Fibroblast of lung (primary cell): ENCODE results near the gene PCBP3. TPM values are rescaled to one million over a fixed set of nuclear protein-coding genes. Genes with fewer than 3 reads are reported as not detected.

Experiments used
- DNase-seq, 2 donors: peaks; one replicate each; pipeline versions ENCODE4 v3.0.0 to v3.0.0-alpha.2; 2010; ENCODE audit warnings: low read depth in 2 of 2
- H2AFZ ChIP-seq: 2 replicates; pipeline ENCODE4 v1.5.1; 2012; ENCODE audit warnings: low read length, control low read depth, inconsistent platforms
- H3K27ac ChIP-seq: 2 replicates; pipeline ENCODE4 v1.5.1; 2011; ENCODE audit warnings: low read length, control low read depth; ENCODE audit not compliant: insufficient read depth
- H3K27me3 ChIP-seq: 2 replicates; pipeline ENCODE4 v1.5.1; 2011; ENCODE audit warnings: mild to moderate bottlenecking, low read length; ENCODE audit not compliant: control insufficient read depth, insufficient read depth
- H3K36me3 ChIP-seq: 2 replicates; pipeline ENCODE4 v1.5.1; 2011; ENCODE audit warnings: low read length; ENCODE audit not compliant: control insufficient read depth, insufficient read depth
- H3K4me1 ChIP-seq: 2 replicates; pipeline ENCODE4 v1.5.1; 2011; ENCODE audit warnings: low read length; ENCODE audit not compliant: control insufficient read depth, insufficient read depth; ENCODE audit errors: extremely low read depth
- H3K4me2 ChIP-seq: 2 replicates; pipeline ENCODE4 v1.5.1; 2011; ENCODE audit warnings: low read length, control low read depth; ENCODE audit not compliant: insufficient read depth; ENCODE audit errors: extremely low read depth
- H3K4me3 ChIP-seq, 4 experiments: fragments of 200-600 bp in 1 of 4; sonication (generic) in 1 of 4; replicated peaks in 1 of 4; 2 replicates each; pipeline ENCODE4 v1.5.1; 2011 to 2016; ENCODE audit warnings: low read length in 4 of 4, low read depth in 3 of 4, mild to moderate bottlenecking in 3 of 4, control low read depth in 2 of 4, inconsistent platforms in 1 of 4, mixed read lengths in 1 of 4; ENCODE audit not compliant: insufficient read depth in 1 of 4; ENCODE audit errors: control extremely low read depth in 1 of 4
- H3K79me2 ChIP-seq: 2 replicates; pipeline ENCODE4 v1.5.1; 2012; ENCODE audit warnings: mild to moderate bottlenecking, low read length, inconsistent platforms; ENCODE audit not compliant: control insufficient read depth, insufficient read depth
- H3K9ac ChIP-seq: 2 replicates; pipeline ENCODE4 v1.5.1; 2011; ENCODE audit warnings: mild to moderate bottlenecking, low read length, control low read depth; ENCODE audit not compliant: insufficient read depth
- H3K9me3 ChIP-seq: 2 replicates; pipeline ENCODE4 v1.5.1; 2012; ENCODE audit warnings: low read depth, low read length; ENCODE audit not compliant: control insufficient read depth, insufficient read depth
- H4K20me1 ChIP-seq: 2 replicates; pipeline ENCODE4 v1.5.1; 2011; ENCODE audit warnings: low read length; ENCODE audit not compliant: control insufficient read depth, insufficient read depth; ENCODE audit errors: extremely low read depth
- CTCF ChIP-seq, 2 donors: IDR thresholded peaks in 1 of 2; conservative IDR thresholded peaks in 1 of 2; 1 replicate in 1 of 2; 2 replicates in 1 of 2; pipeline ENCODE4 v1.5.1; 2011 to 2012; ENCODE audit warnings: low read length in 2 of 2, control low read depth in 1 of 2, inconsistent platforms in 1 of 2, low read depth in 1 of 2, mild to moderate bottlenecking in 1 of 2
- EZH2 ChIP-seq: IDR thresholded peaks from 2 replicates; pipeline ENCODE4 v1.5.1; 2012; ENCODE audit warnings: low read length, control low read depth, mild to moderate bottlenecking; ENCODE audit errors: missing control alignments
- polyA plus RNA-seq, 2 donors: library from polyadenylated mRNA; depleted of rRNA in 1 of 2; stranded (reverse) in 1 of 2; unstranded in 1 of 2; fragments of >200 nt; gene quantifications; 2 replicates each; pipeline ENCODE4 v1.2.1, GENCODE V29; 2011 to 2012; ENCODE audit warnings: missing spikeins in 1 of 2
- total RNA-seq: library from RNA; depleted of rRNA; stranded (reverse); fragments of >200 nt; gene quantifications from 2 replicates; pipeline ENCODE4 v1.2.1, GENCODE V29; 2014

Gene PCBP3
- total and polyA plus RNA-seq, 2 donors (not counting 1 experiment from before 2014, with no cell fraction given) = 0.51 to 1.7 TPM

GRCh38 chr21:45923146-45923545, 279.6 kb downstream of the PCBP3 start:
- H3K27me3 ChIP-seq = no peaks in the 10 kb centered on the region
- TF ChIP-seq EZH2 (no peak), CTCF (conservative IDR thresholded peaks at IDR 0.05 in 1 of 2, IDR thresholded peaks at IDR 0.05 in 1 of 2; ENCODE audit: low read depth in 1 of 2, low read length in 2 of 2) (peak; percentile 85 to 90)
- no peaks in the 10 kb centered on the region for H4K20me1 ChIP-seq
- DNase-seq = peak; percentile 63 to 80
- H3K79me2 ChIP-seq = no peaks in the 10 kb centered on the region
- H3K9me3 ChIP-seq = no peaks in the 10 kb centered on the region
- H3K36me3 ChIP-seq = no peaks in the 10 kb centered on the region
- no peak overlapping the region for H3K9ac ChIP-seq
- H3K27ac ChIP-seq = no peak overlapping the region
- H3K4me1 ChIP-seq = no peaks in the 10 kb centered on the region
- H3K4me3 ChIP-seq = no peak overlapping the region
- no peak overlapping the region for H2AFZ ChIP-seq
- H3K4me2 ChIP-seq = no peak overlapping the region

- H3K27ac ChIP-seq = no peak overlapping the region
Observed at GRCh38 chr21:45926281-45926680, 282.8 kb downstream of the PCBP3 start.

GRCh38 chr21:45927032-45927431, 283.5 kb downstream of the PCBP3 start:
- H3K4me3 ChIP-seq = no peak overlapping the region
- no peak overlapping the region for H3K9ac ChIP-seq
- H3K27ac ChIP-seq = no peak overlapping the region
- H3K4me2 ChIP-seq = no peak overlapping the region
- no peaks in the 10 kb centered on the region for H3K36me3 ChIP-seq
- H3K9me3 ChIP-seq = no peaks in the 10 kb centered on the region
- no peak for DNase-seq
- no peak overlapping the region for H2AFZ ChIP-seq
- H4K20me1 ChIP-seq = no peaks in the 10 kb centered on the region
- TF ChIP-seq EZH2 (no peak), CTCF (conservative IDR thresholded peaks at IDR 0.05 in 1 of 2, IDR thresholded peaks at IDR 0.05 in 1 of 2; ENCODE audit: low read depth in 1 of 2, low read length in 2 of 2) (no peak)
- H3K27me3 ChIP-seq = peaks cover 8% of the 10 kb centered on the region
- H3K79me2 ChIP-seq = no peaks in the 10 kb centered on the region
- H3K4me1 ChIP-seq = no peaks in the 10 kb centered on the region

More at GRCh38 chr21:45926281-45926680, 282.8 kb downstream of the PCBP3 start:
- DNase-seq = no peak
- peaks cover 4% of the 10 kb centered on the region for H3K27me3 ChIP-seq
- no peak overlapping the region for H3K9ac ChIP-seq
- H3K9me3 ChIP-seq = no peaks in the 10 kb centered on the region
- H4K20me1 ChIP-seq = no peaks in the 10 kb centered on the region
- no peak overlapping the region for H3K4me2 ChIP-seq
- no peak overlapping the region for H3K4me3 ChIP-seq
- H2AFZ ChIP-seq = no peak overlapping the region
- H3K79me2 ChIP-seq = no peaks in the 10 kb centered on the region
- TF ChIP-seq EZH2 = no peak
- peak; percentile 12 to 13 for TF ChIP-seq CTCF (conservative IDR thresholded peaks at IDR 0.05 in 1 of 2, IDR thresholded peaks at IDR 0.05 in 1 of 2; ENCODE audit: low read depth in 1 of 2, low read length in 2 of 2)
- H3K4me1 ChIP-seq = no peaks in the 10 kb centered on the region
- no peaks in the 10 kb centered on the region for H3K36me3 ChIP-seq
